ENCODE measurements around the gene C19orf44.

C19orf44 gene

GRCh38 chr19:16518483-16519229 lies 22.5 kb downstream of the C19orf44 start:
- Mint-ChIP-seq H3K9me3 (no peaks in the 10 kb centered on the region), H3K36me3 (ENCODE audit: low read depth) (peaks cover 47% of the 10 kb centered on the region), H3K27ac (no peak overlapping the region), H3K4me1 (ENCODE audit: low read depth) (no peaks in the 10 kb centered on the region), H3K4me3 (no peak overlapping the region), H3K27me3 (no peaks in the 10 kb centered on the region)

GRCh38 chr19:16519230-16519687 lies 23.1 kb downstream of the C19orf44 start:
- no peak overlapping the region for H3K4me3 Mint-ChIP-seq
- no peaks in the 10 kb centered on the region for H3K9me3 Mint-ChIP-seq
- no peak overlapping the region for H3K27ac Mint-ChIP-seq
- H3K27me3 Mint-ChIP-seq = no peaks in the 10 kb centered on the region
- H3K36me3 Mint-ChIP-seq (ENCODE audit: low read depth) = peaks cover 52% of the 10 kb centered on the region
- no peaks in the 10 kb centered on the region for H3K4me1 Mint-ChIP-seq (ENCODE audit: low read depth)

- Mint-ChIP-seq H3K27ac (no peak overlapping the region), H3K4me1 (ENCODE audit: low read depth) (no peaks in the 10 kb centered on the region), H3K36me3 (ENCODE audit: low read depth) (peaks cover 52% of the 10 kb centered on the region), H3K9me3 (no peaks in the 10 kb centered on the region), H3K27me3 (no peaks in the 10 kb centered on the region), H3K4me3 (no peak overlapping the region)
Observed at GRCh38 chr19:16520074-16520973, 24.1 kb downstream of the C19orf44 start.

- Mint-ChIP-seq H3K27ac (no peak overlapping the region), H3K27me3 (no peaks in the 10 kb centered on the region), H3K9me3 (no peaks in the 10 kb centered on the region), H3K36me3 (ENCODE audit: low read depth) (peaks cover 56% of the 10 kb centered on the region), H3K4me1 (ENCODE audit: low read depth) (no peaks in the 10 kb centered on the region), H3K4me3 (no peak overlapping the region)
Observed at GRCh38 chr19:16520986-16521624, 24.9 kb downstream of the C19orf44 start.

- no peaks in the 10 kb centered on the region for H3K27me3 Mint-ChIP-seq
- no peaks in the 10 kb centered on the region for H3K4me1 Mint-ChIP-seq (ENCODE audit: low read depth)
- peaks cover 61% of the 10 kb centered on the region for H3K36me3 Mint-ChIP-seq (ENCODE audit: low read depth)
- H3K27ac Mint-ChIP-seq = no peak overlapping the region
- H3K4me3 Mint-ChIP-seq = no peak overlapping the region
- H3K9me3 Mint-ChIP-seq = no peaks in the 10 kb centered on the region
Observed at GRCh38 chr19:16521715-16522289, 25.6 kb downstream of the C19orf44 start.

- peaks cover 63% of the 10 kb centered on the region for H3K36me3 Mint-ChIP-seq (ENCODE audit: low read depth)
- no peaks in the 10 kb centered on the region for H3K9me3 Mint-ChIP-seq
- H3K27ac Mint-ChIP-seq = no peak overlapping the region
- H3K4me1 Mint-ChIP-seq (ENCODE audit: low read depth) = no peaks in the 10 kb centered on the region
- no peak overlapping the region for H3K4me3 Mint-ChIP-seq
- no peaks in the 10 kb centered on the region for H3K27me3 Mint-ChIP-seq
Observed at GRCh38 chr19:16522559-16523377, 26.6 kb downstream of the C19orf44 start.

- Mint-ChIP-seq H3K27me3 (no peaks in the 10 kb centered on the region), H3K4me3 (no peak overlapping the region), H3K9me3 (no peaks in the 10 kb centered on the region), H3K4me1 (ENCODE audit: low read depth) (no peaks in the 10 kb centered on the region), H3K27ac (no peak overlapping the region), H3K36me3 (ENCODE audit: low read depth) (peaks cover 61% of the 10 kb centered on the region)
Observed at GRCh38 chr19:16524991-16525734, 29.0 kb downstream of the C19orf44 start.

GRCh38 chr19:16525751-16526481 lies 29.7 kb downstream of the C19orf44 start:
- no peak overlapping the region for H3K27ac Mint-ChIP-seq
- no peaks in the 10 kb centered on the region for H3K9me3 Mint-ChIP-seq
- peaks cover 57% of the 10 kb centered on the region for H3K36me3 Mint-ChIP-seq (ENCODE audit: low read depth)
- H3K4me3 Mint-ChIP-seq = no peak overlapping the region
- H3K27me3 Mint-ChIP-seq = no peaks in the 10 kb centered on the region
- no peaks in the 10 kb centered on the region for H3K4me1 Mint-ChIP-seq (ENCODE audit: low read depth)

- no peaks in the 10 kb centered on the region for H3K27me3 Mint-ChIP-seq
- H3K4me1 Mint-ChIP-seq (ENCODE audit: low read depth) = no peaks in the 10 kb centered on the region
- no peak overlapping the region for H3K27ac Mint-ChIP-seq
- H3K36me3 Mint-ChIP-seq (ENCODE audit: low read depth) = peaks cover 63% of the 10 kb centered on the region
- H3K4me3 Mint-ChIP-seq = no peak overlapping the region
- H3K9me3 Mint-ChIP-seq = no peaks in the 10 kb centered on the region
Observed at GRCh38 chr19:16527334-16527935, 31.2 kb downstream of the C19orf44 start.

GRCh38 chr19:16527971-16528521 lies 31.9 kb downstream of the C19orf44 start:
- Mint-ChIP-seq H3K4me3 (no peak overlapping the region), H3K4me1 (ENCODE audit: low read depth) (no peaks in the 10 kb centered on the region), H3K27me3 (no peaks in the 10 kb centered on the region), H3K9me3 (no peaks in the 10 kb centered on the region), H3K36me3 (ENCODE audit: low read depth) (peaks cover 61% of the 10 kb centered on the region), H3K27ac (no peak overlapping the region)

GRCh38 chr19:16529466-16530144 lies 33.4 kb downstream of the C19orf44 start:
- Mint-ChIP-seq H3K36me3 (ENCODE audit: low read depth) (peaks cover 60% of the 10 kb centered on the region), H3K4me1 (ENCODE audit: low read depth) (no peaks in the 10 kb centered on the region), H3K4me3 (no peak overlapping the region), H3K27me3 (no peaks in the 10 kb centered on the region), H3K27ac (no peak overlapping the region), H3K9me3 (no peaks in the 10 kb centered on the region)

Measured in stimulated activated naive CD8-positive, alpha-beta T cell treated with anti-CD3 and anti-CD28 coated beads, Interleukin-15, Interleukin-2, amounts not matched to agents 100 ng/mL and 50 ng/mL, for 24 hours (primary cell).